ENCODE results near the gene TP53INP2.
"Not testable (repeated sequence)": the region's sequence is repeated elsewhere in the genome, so short reads cannot be mapped to it uniquely, and the experiment has no call there.

The TP53INP2 gene, protein sequence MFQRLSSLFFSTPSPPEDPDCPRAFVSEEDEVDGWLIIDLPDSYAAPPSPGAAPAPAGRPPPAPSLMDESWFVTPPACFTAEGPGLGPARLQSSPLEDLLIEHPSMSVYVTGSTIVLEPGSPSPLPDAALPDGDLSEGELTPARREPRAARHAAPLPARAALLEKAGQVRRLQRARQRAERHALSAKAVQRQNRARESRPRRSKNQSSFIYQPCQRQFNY

DNA sequence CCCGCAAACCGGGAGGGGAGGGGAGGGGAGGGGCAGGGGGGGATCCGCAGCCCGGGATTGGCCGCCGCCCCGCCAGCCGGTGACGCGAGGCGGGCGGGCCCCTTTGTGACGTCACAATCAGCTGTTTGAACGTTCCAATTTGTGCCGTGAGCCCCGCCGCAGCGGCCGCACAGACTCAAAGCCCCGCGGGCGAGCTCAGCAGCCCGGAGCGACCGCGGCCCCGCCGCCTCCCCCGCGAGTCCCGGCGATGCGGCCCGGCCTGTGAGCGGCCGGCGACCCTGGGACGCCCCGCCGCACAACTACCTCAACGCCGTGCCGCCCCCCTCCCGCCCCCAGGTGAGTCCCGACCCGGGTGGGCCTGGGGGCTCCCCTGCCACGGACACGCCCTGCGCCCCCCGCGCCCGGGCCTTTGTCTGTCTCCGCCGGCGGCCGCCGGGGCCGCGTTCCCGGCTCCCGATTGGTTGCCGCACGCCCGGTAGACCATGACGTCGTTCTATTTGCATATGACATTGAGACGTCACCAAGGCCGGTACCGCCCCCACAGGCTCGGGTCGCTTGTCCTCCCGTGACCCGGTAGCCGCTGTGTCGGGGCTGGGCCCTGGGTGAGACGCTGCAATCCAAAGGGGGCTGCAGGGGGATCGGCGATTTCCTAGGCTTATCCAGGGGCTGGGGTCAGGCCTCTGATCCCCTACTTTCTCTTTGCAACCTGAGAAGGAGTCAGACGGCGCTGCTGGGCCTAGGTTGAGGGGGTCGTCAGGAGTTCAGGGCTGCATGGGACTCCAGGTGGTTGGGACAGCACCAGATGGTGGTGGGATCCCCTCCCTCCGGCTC, at the start of gene TP53INP2:
Gene TP53INP2 (plus strand): TSS at position 168 of the 831 bp plus-strand sequence. CDS start 4,396 bp downstream, outside the sequence.
- no peak for TF ChIP-seq CTCF (IDR thresholded peaks at IDR 0.05; ENCODE audit: low read depth, low read length)
- H3K9me3 ChIP-seq (ENCODE audit: severe bottlenecking): no peaks in the 10 kb centered on the region
- peak within 1 kb of the TSS; percentile 91 for H3K4me3 ChIP-seq (ENCODE audit: low read depth, low read length)
- DNase-seq: peak; percentile 98
- H3K36me3 ChIP-seq: no peaks in the 10 kb centered on the region
- H3K27ac ChIP-seq: peak within 1 kb of the TSS; percentile 95
- H3K27me3 ChIP-seq (ENCODE audit: insufficient read depth, low read depth, severe bottlenecking): no peaks in the 10 kb centered on the region

DNA sequence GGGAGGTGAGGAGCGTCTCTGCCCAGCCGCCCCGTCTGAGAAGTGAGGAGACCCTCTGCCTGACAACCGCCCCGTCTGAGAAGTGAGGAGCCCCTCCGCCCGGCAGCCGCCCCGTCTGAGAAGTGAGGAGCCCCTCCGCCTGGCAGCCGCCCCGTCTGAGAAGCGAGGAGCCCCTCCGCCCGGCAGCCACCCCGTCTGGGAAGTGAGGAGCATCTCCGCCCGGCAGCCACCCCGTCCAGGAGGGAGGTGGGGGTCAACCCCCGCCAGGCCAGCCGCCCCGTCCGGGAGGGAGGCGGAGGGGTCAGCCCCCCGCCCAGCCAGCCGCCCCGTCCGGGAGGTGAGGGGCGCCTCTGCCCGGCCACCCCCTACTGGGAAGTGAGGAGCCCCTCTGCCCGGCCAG, 45.5 kb upstream of the TP53INP2 start:
- H3K9me3 ChIP-seq (ENCODE audit: severe bottlenecking); DNase-seq: not testable (repeated sequence)

DNA sequence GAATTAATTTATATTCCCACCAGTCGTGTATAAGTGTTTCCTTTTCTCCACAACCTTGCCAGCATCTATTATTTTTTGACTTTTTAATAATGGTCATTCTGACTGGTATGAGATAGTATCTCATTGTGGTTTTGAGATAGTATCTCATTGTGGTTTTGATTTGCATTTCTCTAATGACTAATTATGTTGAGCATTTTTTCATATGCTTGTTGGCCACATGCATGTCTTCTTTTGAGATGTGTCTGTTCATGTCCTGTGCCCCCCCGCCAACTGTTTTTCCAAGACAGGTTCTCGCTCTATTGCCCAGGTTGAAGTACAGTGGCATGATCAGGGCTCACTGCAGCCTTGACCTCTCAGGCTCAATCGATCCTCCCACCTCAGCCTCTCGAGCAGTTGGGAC, 42.3 kb upstream of the TP53INP2 start:
- H3K27ac ChIP-seq; H3K36me3 ChIP-seq; H3K9me3 ChIP-seq (ENCODE audit: severe bottlenecking); H3K4me3 ChIP-seq (ENCODE audit: low read depth, low read length); DNase-seq; H3K27me3 ChIP-seq (ENCODE audit: insufficient read depth, low read depth, severe bottlenecking): not testable (repeated sequence)

More for the DNA sequence above, 45.5 kb upstream of the TP53INP2 start:
- not testable (repeated sequence) for H3K4me3 ChIP-seq (ENCODE audit: low read depth, low read length); H3K27ac ChIP-seq; H3K36me3 ChIP-seq; H3K27me3 ChIP-seq (ENCODE audit: insufficient read depth, low read depth, severe bottlenecking)

GRCh38 chr20:34663213-34663943, 40.8 kb upstream of the TP53INP2 start:
- TF ChIP-seq CTCF (IDR thresholded peaks at IDR 0.05; ENCODE audit: low read depth, low read length): no peak
- no peak overlapping the region for H3K4me3 ChIP-seq (ENCODE audit: low read depth, low read length)
- H3K27ac ChIP-seq: no peak overlapping the region
- H3K27me3 ChIP-seq (ENCODE audit: insufficient read depth, low read depth, severe bottlenecking): no peaks in the 10 kb centered on the region
- no peaks in the 10 kb centered on the region; the same call in 1 of the 2 replicates for H3K36me3 ChIP-seq
- no peaks in the 10 kb centered on the region for H3K9me3 ChIP-seq (ENCODE audit: severe bottlenecking)
- no peak for DNase-seq

- not testable (repeated sequence) for H3K27ac ChIP-seq; H3K4me3 ChIP-seq (ENCODE audit: low read depth, low read length); DNase-seq; H3K27me3 ChIP-seq (ENCODE audit: insufficient read depth, low read depth, severe bottlenecking); H3K9me3 ChIP-seq (ENCODE audit: severe bottlenecking); H3K36me3 ChIP-seq
Observed at GRCh38 chr20:34664751-34665150, 39.4 kb upstream of the TP53INP2 start.

- H3K9me3 ChIP-seq (ENCODE audit: severe bottlenecking): no peaks in the 10 kb centered on the region
- no peaks in the 10 kb centered on the region for H3K27me3 ChIP-seq (ENCODE audit: insufficient read depth, low read depth, severe bottlenecking)
- no peaks in the 10 kb centered on the region; the same call in 1 of the 2 replicates for H3K36me3 ChIP-seq
- no peak for TF ChIP-seq CTCF (IDR thresholded peaks at IDR 0.05; ENCODE audit: low read depth, low read length)
- DNase-seq: no peak
- H3K4me3 ChIP-seq (ENCODE audit: low read depth, low read length): no peak overlapping the region
- no peak overlapping the region for H3K27ac ChIP-seq
Observed at GRCh38 chr20:34669094-34669493, 35.0 kb upstream of the TP53INP2 start.

GRCh38 chr20:34673412-34673811, 30.7 kb upstream of the TP53INP2 start:
- Histone ChIP-seq H3K9me3 (ENCODE audit: severe bottlenecking) (no peaks in the 10 kb centered on the region), H3K36me3 (no peaks in the 10 kb centered on the region; the same call in 1 of the 2 replicates), H3K27me3 (ENCODE audit: insufficient read depth, low read depth, severe bottlenecking) (no peaks in the 10 kb centered on the region), H3K27ac (no peak overlapping the region), H3K4me3 (ENCODE audit: low read depth, low read length) (no peak overlapping the region)
- no peak for DNase-seq
- TF ChIP-seq CTCF (IDR thresholded peaks at IDR 0.05; ENCODE audit: low read depth, low read length): no peak
